GM12873 (cell line): ENCODE results near the gene HPD.

Source experiments
- CTCF ChIP-seq: IDR thresholded peaks from 2 replicates; pipeline ENCODE4 v1.5.1; 2012; ENCODE audit warnings: low read depth, mild to moderate bottlenecking, moderate library complexity, low read length, control low read depth; ENCODE audit not compliant: insufficient read depth; ENCODE audit errors: missing control alignments

Gene HPD

GRCh38 chr12:121892673-121893561, 34.3 kb upstream of the HPD start:
- TF ChIP-seq CTCF: no peak

- no peak for TF ChIP-seq CTCF
These were observed 30.6 kb upstream of the HPD start for GRCh38 chr12:121889274-121889624.

- TF ChIP-seq CTCF: peak; percentile 85
These were observed 30.0 kb upstream of the HPD start, which contains the start of gene PSMD9 for GRCh38 chr12:121888478-121889273. PSMD9 (plus strand) TSS chr12:121888790; CDS start chr12:121888857, 67 bp downstream.

GRCh38 chr12:121888083-121888477, 29.4 kb upstream of the HPD start:
- no peak for TF ChIP-seq CTCF

- no peak for TF ChIP-seq CTCF
These were observed 24.6 kb upstream of the HPD start for GRCh38 chr12:121883315-121883660.

GRCh38 chr12:121875582-121875981, 16.9 kb upstream of the HPD start:
- no peak for TF ChIP-seq CTCF

- TF ChIP-seq CTCF: no peak
These were observed 15.4 kb upstream of the HPD start for GRCh38 chr12:121874071-121874470.
